ENCODE results near the gene SUMF1.
"Not testable (repeated sequence)": the region's sequence is repeated elsewhere in the genome, so short reads cannot be mapped to it uniquely, and the experiment has no call there.

Gene SUMF1

GRCh38 chr3:4458961-4459360 lies 8.1 kb downstream of the SUMF1 start:
- Histone ChIP-seq H3K27me3 (no peaks in the 10 kb centered on the region), H3K36me3 (no peaks in the 10 kb centered on the region), H3K9me3 (no peaks in the 10 kb centered on the region), H3K4me3 (ENCODE audit: low read depth, low read length) (no peak overlapping the region), H3K4me1 (no peaks in the 10 kb centered on the region)
- no peak for DNase-seq
- no peak for TF ChIP-seq CTCF (IDR thresholded peaks at IDR 0.05; ENCODE audit: low read depth, low read length)

GRCh38 chr3:4456780-4457179 lies 10.3 kb downstream of the SUMF1 start:
- H3K27me3 ChIP-seq; H3K4me3 ChIP-seq (ENCODE audit: low read depth, low read length); DNase-seq; H3K36me3 ChIP-seq; H3K4me1 ChIP-seq; H3K9me3 ChIP-seq: not testable (repeated sequence)

- no peaks in the 10 kb centered on the region for H3K27me3 ChIP-seq
- no peak for DNase-seq
- H3K4me1 ChIP-seq: no peaks in the 10 kb centered on the region
- no peak for TF ChIP-seq CTCF (IDR thresholded peaks at IDR 0.05; ENCODE audit: low read depth, low read length)
- no peaks in the 10 kb centered on the region for H3K9me3 ChIP-seq
- no peak overlapping the region for H3K4me3 ChIP-seq (ENCODE audit: low read depth, low read length)
- H3K36me3 ChIP-seq: no peaks in the 10 kb centered on the region
Measured at GRCh38 chr3:4454142-4454541, 12.9 kb downstream of the SUMF1 start.

- no peaks in the 10 kb centered on the region for H3K9me3 ChIP-seq
- H3K4me3 ChIP-seq (ENCODE audit: low read depth, low read length): no peak overlapping the region
- TF ChIP-seq CTCF (IDR thresholded peaks at IDR 0.05; ENCODE audit: low read depth, low read length): no peak
- no peak for DNase-seq
- H3K36me3 ChIP-seq: no peaks in the 10 kb centered on the region
- H3K4me1 ChIP-seq: no peaks in the 10 kb centered on the region
- H3K27me3 ChIP-seq: no peaks in the 10 kb centered on the region
Measured at GRCh38 chr3:4449043-4449805, 17.8 kb downstream of the SUMF1 start.

GRCh38 chr3:4448187-4448586 lies 18.9 kb downstream of the SUMF1 start:
- Histone ChIP-seq H3K9me3 (no peaks in the 10 kb centered on the region), H3K4me3 (ENCODE audit: low read depth, low read length) (no peak overlapping the region), H3K36me3 (no peaks in the 10 kb centered on the region), H3K27me3 (no peaks in the 10 kb centered on the region), H3K4me1 (no peaks in the 10 kb centered on the region)
- TF ChIP-seq CTCF (IDR thresholded peaks at IDR 0.05; ENCODE audit: low read depth, low read length): no peak
- DNase-seq: no peak

- DNase-seq: no peak
- H3K36me3 ChIP-seq: no peaks in the 10 kb centered on the region
- no peak for TF ChIP-seq CTCF (IDR thresholded peaks at IDR 0.05; ENCODE audit: low read depth, low read length)
Measured at GRCh38 chr3:4447295-4447999, 19.6 kb downstream of the SUMF1 start.

More at GRCh38 chr3:4447295-4447999, 19.6 kb downstream of the SUMF1 start:
- H3K27me3 ChIP-seq: no peaks in the 10 kb centered on the region
- no peaks in the 10 kb centered on the region for H3K9me3 ChIP-seq
- no peaks in the 10 kb centered on the region for H3K4me1 ChIP-seq
- no peak overlapping the region for H3K4me3 ChIP-seq (ENCODE audit: low read depth, low read length)
